ENCODE data around the gene ZNF451. TPM values are rescaled to one million over a fixed set of nuclear protein-coding genes. Genes with fewer than 3 reads are reported as not detected.

The ZNF451 gene
- total RNA-seq, 1 donor from 2014 or later = 68.1 TPM

- DNase-seq (ENCODE audit: low spot score) = no peak
- intact Hi-C loops (cut with DNase I) = no loop called here
- no peak for ATAC-seq
Measured at GRCh38 chr6:57180596-57180995, 90.6 kb downstream of the ZNF451 start.

GRCh38 chr6:57182017-57182432 is 92.0 kb downstream of the ZNF451 start:
- intact Hi-C loops (cut with DNase I) = no loop called here
- DNase-seq (ENCODE audit: low spot score) (no peak), ATAC-seq (no peak)

- no peak for ATAC-seq
- no peak for DNase-seq (ENCODE audit: low spot score)
- intact Hi-C loops (cut with DNase I) = no loop called here
Measured at GRCh38 chr6:57183336-57183735, 93.3 kb downstream of the ZNF451 start.

GRCh38 chr6:57190140-57190539 is 100.2 kb downstream of the ZNF451 start:
- DNase-seq (ENCODE audit: low spot score) (no peak), ATAC-seq (peak; percentile 52)
- intact Hi-C loops (cut with DNase I) = no loop called here

- no peak for ATAC-seq
- intact Hi-C loops (cut with DNase I) = no loop called here
- DNase-seq (ENCODE audit: low spot score) = no peak
Measured at GRCh38 chr6:57193177-57193576, 103.2 kb downstream of the ZNF451 start.

GRCh38 chr6:57195457-57195856 is 105.5 kb downstream of the ZNF451 start:
- intact Hi-C loops (cut with DNase I) = no loop called here
- DNase-seq (ENCODE audit: low spot score) (no peak), ATAC-seq (no peak)

GRCh38 chr6:57198926-57199636 is 109.1 kb downstream of the ZNF451 start:
- intact Hi-C loops (cut with DNase I) = no loop called here
- ATAC-seq = peak; percentile 75
- no peak for DNase-seq (ENCODE audit: low spot score)

GRCh38 chr6:57201718-57202117 is 111.7 kb downstream of the ZNF451 start:
- ATAC-seq (no peak), DNase-seq (ENCODE audit: low spot score) (no peak)
- intact Hi-C loops (cut with DNase I) = no loop called here

GRCh38 chr6:57205550-57206328 is 115.8 kb downstream of the ZNF451 start:
- intact Hi-C loops (cut with DNase I) = no loop called here
- DNase-seq (ENCODE audit: low spot score) (no peak), ATAC-seq (no peak)

- DNase-seq (ENCODE audit: low spot score) = no peak
- intact Hi-C loops (cut with DNase I) = no loop called here
Measured at GRCh38 chr6:57207141-57207540, 117.2 kb downstream of the ZNF451 start.

GRCh38 chr6:57207872-57208271 is 117.9 kb downstream of the ZNF451 start:
- DNase-seq (ENCODE audit: low spot score) (no peak), ATAC-seq (no peak)
- intact Hi-C loops (cut with DNase I) = no loop called here

More at GRCh38 chr6:57207141-57207540, 117.2 kb downstream of the ZNF451 start:
- ATAC-seq = no peak

- intact Hi-C loops (cut with DNase I) = no loop called here
- DNase-seq (ENCODE audit: low spot score) = no peak
- ATAC-seq = no peak
Measured at GRCh38 chr6:57209030-57209429, 119.0 kb downstream of the ZNF451 start.

- intact Hi-C loops (cut with DNase I) = no loop called here
- DNase-seq (ENCODE audit: low spot score) (no peak), ATAC-seq (no peak)
Measured at GRCh38 chr6:57210060-57210459, 120.1 kb downstream of the ZNF451 start.

- intact Hi-C loops (cut with DNase I) = no loop called here
- DNase-seq (ENCODE audit: low spot score) = no peak
- no peak for ATAC-seq
Measured at GRCh38 chr6:57215260-57215659, 125.3 kb downstream of the ZNF451 start.

- DNase-seq (ENCODE audit: low spot score) (no peak), ATAC-seq (peak; percentile 53)
- intact Hi-C loops (cut with DNase I) = no loop called here
Measured at GRCh38 chr6:57216235-57217101, 126.5 kb downstream of the ZNF451 start.

- intact Hi-C loops (cut with DNase I) = no loop called here
- ATAC-seq (no peak), DNase-seq (ENCODE audit: low spot score) (no peak)
Measured at GRCh38 chr6:57217270-57217669, 127.3 kb downstream of the ZNF451 start.

Measured in sciatic nerve (tissue), 2 donors.